PC-3 (cell line): ENCODE measurements around the gene LBX1.

Source experiments
- CTCF ChIP-seq: fragments of 300-600 bp; sonication (generic); conservative IDR thresholded peaks from 2 replicates; pipeline ENCODE4 v1.5.1; 2017; ENCODE audit warnings: antibody characterized with exemption, low read depth, mild to moderate bottlenecking, low read length
- EZH2 ChIP-seq: fragments of 300-600 bp; sonication (generic); IDR thresholded peaks from one replicate; pipeline ENCODE4 v1.6.1; 2017; ENCODE audit warnings: antibody characterized with exemption, mild to moderate bottlenecking, low read length; ENCODE audit not compliant: unreplicated experiment
- EZH2phosphoT487 ChIP-seq: fragments of 300-600 bp; sonication (generic); IDR thresholded peaks from 2 replicates; pipeline ENCODE4 v1.6.1; 2018; ENCODE audit warnings: mild to moderate bottlenecking, antibody characterized with exemption, low read length, borderline replicate concordance

- TF ChIP-seq CTCF: no peak
- no peak for TF ChIP-seq EZH2
- TF ChIP-seq EZH2phosphoT487: no peak
Measured at GRCh38 chr10:101263150-101263752, 34.0 kb upstream of the LBX1 start.
